CD4-positive, alpha-beta T cell treated with Interleukin-6 for 4 hours (primary cell): ENCODE measurements around the gene AGBL5.

ENCODE experiments used
- DNase-seq: peaks from one replicate; pipeline ENCODE4 v3.0.0-alpha.2; 2020; ENCODE audit warnings: mixed read lengths

Gene AGBL5

DNA sequence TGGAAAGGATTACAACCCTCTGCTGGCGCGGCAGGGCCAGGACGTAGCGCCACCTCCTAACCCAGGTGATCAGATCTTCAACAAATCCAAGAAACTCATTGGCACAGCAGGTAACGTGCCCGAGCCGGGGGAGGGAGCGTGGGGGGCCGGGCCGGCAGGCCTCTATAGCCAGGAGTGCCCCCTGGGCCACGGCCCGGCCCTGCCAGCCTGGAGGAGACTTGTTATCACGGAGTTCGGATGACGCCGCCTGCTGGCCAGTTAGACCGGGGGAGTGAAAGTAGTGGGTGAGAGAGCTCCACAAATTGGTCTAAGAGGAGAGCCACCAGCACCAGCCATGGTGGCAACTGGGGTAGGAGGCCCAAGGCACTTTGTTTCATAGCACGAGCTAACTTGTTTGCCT is 27.3 kb upstream of the AGBL5 start:
- no peak for DNase-seq

DNA sequence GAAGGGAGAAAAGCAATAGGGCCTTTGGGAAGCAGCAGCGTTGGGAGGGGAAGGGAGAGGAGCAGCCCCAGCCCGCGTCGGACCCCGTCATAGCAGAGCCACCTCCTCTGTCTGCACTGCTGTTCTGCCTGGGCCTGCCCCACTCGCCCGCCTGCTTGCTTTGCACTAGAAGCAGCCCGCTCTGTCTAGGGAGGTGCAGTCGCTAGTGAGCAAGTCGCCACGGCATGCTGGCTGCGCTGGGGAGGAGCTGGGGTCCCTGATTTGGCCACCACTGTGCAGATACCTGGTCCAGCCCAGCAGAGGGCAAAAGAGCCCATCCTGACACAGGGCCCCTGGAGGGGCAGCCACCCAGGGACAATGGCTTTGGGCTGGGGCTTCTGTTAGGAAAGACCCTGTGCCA is 26.7 kb upstream of the AGBL5 start:
- DNase-seq: no peak

DNA sequence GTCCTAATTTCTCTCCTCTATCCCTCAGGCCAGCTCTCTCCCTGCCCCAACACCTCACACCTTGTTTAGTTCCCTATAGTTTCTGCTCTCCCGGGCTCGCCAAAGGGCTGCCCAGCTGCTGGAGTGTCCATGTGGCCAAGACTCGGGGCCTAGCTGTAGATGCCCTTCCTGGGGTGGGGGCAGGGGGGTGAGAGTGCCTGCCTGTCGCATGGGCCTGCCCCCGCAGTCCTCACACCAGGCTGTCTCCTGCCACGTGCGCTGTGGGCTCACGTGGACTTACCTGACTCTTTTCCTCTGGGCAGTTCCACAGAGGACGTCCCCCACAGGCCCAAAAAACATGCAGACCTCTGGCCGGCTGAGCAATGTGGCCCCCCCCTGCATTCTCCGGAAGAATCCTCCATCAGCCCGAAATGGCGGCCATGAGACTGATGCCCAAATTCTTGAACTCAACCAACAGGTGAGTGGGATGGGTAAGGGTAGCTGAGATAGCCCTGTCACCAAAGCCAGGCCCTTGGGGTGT is 26.1 kb upstream of the AGBL5 start:
- DNase-seq: no peak

DNA sequence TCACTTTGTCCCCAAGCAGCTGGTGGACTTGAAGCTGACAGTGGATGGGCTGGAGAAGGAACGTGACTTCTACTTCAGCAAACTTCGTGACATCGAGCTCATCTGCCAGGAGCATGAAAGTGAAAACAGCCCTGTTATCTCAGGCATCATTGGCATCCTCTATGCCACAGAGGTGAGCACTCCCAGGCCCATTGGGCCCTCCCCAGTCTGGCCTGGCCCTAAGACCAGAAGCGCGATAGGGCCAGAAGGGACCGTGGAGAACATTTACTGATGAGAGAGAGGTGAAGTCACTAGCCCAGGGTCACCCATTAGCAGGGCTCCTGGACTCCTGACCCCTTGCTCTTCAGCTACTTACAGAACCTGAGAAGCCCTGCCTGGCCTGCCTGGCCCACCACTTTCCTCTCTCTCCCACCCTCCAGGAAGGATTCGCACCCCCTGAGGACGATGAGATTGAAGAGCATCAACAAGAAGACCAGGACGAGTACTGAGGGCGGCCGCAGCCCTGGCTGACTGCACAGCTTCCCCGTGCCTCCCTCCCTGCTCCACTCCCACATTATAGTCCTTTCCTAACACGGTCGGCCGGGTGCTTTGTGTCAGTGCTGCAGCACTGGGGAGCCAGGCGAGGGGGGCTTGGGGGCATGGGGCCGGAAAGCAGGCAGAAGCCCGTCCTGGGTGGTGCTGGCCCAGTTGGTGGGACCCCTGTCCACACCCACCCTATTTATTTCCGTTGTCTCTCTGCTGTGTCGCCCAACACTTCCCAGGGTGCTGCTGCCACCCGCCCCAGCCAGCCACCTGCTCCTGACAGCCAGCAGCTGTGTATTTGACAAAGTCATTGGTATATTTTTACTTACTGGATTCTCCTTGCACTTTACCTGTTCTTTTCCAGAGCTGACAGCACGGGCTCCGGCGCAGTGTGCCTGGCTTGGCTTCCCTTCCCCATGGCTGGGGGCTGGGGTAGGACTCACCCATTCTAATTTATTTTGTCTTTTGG is 25.3 kb upstream of the AGBL5 start:
- no peak for DNase-seq

DNA sequence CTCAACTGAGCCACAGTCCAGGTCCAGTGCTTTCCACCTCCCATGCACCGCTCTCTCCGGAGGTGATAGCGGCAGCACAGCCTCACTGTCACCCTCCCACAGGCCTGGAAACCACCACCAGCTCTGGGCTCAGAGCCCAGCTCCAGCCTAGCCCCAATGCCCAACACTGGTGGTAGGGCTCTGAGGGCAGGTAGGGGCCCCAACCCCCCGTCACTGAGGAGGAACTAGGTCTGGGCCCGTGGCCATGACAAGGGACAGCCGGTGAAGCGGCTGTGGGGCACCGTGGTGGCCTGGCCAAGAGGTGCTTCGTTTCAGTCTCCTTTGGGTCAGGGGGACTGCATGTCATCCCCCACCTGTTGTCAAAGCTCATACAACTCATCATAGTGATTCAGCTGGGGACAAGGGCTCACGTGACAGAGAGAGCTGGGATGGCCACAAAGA is 24.2 kb upstream of the AGBL5 start:
- DNase-seq: no peak

DNA sequence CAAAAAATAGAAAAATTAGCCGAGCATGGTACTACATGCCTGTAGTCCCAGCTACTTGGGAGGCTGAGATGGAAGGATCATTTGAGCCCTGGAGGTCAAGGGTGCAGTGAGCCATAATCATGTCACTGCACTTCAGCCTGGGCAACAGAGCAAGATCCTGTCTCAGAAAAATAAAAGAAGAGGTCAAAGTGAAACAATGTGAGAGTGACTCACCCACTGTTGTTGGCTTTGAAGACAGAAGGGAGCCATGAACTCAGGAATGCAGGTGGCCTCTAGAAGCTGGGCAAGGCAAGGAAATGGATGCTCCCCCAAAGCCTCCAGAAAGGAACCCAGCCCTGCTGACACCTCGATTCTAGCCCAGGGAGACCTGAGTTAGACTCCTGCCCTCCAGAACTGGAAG is 22.4 kb upstream of the AGBL5 start:
- DNase-seq: no peak

DNA sequence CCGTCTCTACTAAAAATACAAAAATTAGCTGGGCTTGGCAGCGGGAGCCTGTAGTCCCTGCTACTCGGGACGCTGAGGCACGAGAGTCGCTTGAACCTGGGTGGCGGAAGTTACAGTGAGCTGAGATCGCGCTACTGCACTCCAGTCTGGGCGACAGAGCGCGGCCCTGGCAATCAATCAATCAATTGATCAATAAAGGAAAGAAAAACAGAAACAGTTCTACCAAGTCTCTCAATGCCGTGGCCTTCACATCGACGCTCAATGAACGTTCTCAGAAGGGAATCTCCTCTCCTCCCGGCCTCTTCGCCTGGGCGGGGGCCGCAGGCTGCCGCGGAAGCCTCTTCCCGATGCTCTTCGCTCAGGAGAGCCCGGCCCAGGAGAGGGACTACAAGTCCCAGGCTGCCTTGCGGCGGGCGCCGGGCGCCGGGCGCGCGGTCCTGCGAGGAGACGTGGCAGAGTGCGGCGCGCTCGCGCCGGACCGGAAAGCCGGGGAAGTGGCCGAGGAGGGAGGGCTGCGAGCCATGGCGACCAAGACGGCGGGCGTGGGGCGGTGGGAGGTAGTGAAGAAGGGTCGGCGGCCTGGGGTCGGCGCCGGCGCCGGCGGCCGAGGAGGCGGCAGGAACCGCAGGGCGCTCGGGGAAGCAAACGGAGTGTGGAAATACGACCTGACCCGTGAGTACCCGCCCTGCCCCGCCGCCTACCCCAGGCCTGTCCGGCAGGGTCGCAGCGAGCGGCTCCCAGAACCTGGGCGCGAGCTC is 18.8 kb upstream of the AGBL5 start, which contains the start of gene TMEM214:
TSS of gene TMEM214 (plus strand) at position 471 of the 758 bp plus-strand sequence. CDS start at position 522, 51 bp downstream.
- peak; percentile 84 for DNase-seq

DNA sequence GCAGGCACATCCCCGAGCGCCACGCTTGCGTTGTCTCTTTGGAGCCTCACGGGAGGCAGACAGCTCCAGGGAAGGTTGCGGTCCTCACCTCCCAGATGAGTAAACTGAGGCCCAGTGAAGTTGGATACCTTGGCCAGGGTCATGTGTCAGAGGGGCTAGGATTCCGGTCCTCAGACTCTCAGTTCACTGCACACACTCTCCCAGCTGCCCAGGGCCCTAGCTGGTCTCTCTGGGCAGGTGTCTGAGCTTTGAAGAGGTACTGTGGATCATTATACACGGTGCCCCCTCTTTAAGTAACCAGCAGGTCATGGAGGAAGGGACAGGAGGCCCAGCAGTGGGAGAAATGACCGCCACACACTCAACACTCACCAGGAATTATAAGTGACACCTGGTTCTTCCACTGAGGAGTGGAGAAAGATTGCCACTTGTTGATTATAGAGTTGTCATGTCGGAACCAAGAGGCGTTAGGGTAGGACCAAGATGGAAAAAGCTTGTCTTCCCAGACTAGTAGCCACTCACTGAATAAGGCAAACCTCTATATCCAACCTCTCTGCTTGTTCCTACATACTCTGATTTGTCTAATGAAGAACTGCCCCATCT is 18.1 kb upstream of the AGBL5 start:
- no peak for DNase-seq

DNA sequence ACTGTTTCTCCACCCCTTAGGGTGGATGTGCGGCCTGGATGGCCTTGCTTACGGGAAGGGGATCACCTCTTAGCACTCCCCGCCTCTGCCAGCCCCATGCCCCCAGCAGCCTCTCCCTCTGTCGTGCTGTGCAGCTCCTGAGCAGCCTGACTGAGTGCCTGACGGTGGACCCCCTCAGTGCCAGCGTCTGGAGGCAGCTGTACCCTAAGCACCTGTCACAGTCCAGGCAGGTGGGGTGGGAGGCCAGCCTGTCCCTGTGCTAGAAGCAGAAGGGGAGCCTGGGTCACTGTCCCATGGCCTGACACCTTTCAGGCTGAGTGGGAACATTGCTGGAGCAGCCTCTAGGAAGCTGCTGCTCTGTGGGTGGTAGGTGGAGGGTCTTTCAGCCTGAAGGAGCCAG is 13.5 kb upstream of the AGBL5 start:
- no peak for DNase-seq

DNA sequence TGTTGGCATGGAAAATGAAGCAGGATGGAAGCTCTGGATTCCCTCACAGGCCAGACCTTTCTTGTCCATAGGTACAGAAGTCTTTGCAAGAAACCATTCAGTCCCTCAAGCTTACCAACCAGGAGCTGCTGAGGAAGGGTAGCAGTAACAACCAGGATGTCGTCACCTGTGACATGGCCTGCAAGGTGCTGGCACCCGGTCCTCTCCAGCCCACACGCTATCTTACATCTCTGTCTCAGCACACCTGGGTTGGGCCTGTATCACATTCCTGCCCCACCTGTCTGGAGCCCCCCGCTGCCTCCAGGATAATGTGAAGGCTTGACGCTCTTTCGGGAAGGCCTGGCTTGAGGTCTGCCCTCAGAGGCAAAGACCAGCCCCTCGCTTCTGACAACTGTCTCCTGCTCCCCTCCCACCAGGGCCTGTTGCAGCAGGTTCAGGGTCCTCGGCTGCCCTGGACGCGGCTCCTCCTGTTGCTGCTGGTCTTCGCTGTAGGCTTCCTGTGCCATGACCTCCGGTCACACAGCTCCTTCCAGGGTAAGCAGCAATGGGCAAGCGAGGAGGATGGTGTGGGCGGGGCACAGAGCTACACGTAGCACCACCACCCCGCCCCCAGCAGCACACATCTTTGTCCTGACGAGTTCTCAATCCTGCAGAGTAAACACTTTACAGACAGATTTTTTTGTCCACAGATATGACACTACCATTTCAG is 12.7 kb upstream of the AGBL5 start:
- DNase-seq: no peak

DNA sequence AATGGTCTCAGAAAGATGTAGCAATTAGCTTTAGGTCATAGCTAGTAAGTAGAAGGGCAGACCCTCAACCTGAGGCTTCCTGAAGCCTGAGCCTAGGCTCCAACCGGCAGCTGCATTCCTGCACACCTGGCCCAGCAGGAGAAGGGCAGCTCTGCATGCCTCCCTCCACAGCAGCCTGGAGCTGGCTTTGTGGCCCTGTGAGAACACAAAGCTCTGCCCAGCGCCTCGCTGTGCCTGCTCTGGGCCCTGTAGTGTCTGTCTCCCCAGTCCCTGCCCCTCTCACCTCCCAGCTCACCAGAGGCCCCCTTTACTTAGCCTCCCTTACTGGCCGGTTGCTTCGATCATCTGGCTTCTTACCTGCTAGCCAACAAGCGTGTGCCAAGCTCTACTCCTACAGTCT is 12.0 kb upstream of the AGBL5 start:
- DNase-seq: no peak

DNA sequence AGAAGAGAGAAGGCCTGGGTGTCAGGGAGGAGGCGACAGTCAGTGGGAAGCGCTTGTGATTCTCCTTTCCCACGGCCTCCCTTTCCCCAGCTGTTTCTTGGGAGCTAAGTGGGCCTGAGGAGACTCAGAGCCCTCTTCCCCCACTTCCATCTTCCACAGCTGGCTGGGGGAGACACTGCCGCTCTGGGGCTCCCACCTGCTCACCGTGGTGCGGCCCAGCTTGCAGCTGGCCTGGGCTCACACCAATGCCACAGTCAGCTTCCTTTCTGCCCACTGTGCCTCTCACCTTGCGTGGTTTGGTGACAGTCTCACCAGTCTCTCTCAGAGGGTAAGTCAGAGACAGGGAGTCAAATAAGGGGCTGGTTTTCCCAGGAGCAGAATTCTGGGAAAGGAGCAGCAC is 11.6 kb upstream of the AGBL5 start:
- no peak for DNase-seq

DNA sequence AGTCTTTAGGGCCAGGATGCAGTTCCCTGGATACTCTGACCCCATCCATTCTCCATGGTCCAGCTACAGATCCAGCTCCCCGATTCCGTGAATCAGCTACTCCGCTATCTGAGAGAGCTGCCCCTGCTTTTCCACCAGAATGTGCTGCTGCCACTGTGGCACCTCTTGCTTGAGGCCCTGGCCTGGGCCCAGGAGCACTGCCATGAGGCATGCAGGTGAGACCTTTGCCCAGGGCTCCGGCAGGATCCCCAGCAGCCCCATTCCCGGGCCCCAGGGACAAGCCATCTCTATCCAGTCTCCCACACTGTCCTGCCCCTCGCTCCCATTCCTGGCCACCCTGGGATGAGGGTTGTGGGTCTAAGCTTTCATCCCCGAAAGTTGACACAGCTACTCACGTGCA is 11.2 kb upstream of the AGBL5 start:
- DNase-seq: no peak

DNA sequence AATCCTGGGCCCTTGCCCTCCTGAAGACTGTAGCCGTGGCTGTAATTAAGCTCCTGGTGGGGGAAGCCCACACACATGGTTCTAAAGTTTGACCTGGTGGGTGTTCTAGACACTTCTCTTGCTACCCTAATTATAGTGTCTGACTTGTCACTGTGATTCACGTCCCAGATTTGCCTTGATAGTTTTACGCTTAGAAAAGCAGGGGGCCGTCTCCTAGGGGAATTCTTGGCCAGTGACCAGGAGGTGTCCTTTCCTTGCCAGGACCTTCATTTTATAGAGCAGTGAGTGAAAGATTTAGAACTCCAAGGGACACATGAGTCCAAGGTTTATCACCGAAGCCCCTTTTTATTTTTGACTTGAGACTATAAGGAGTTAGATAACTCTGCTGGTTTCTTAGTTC is 9.7 kb upstream of the AGBL5 start:
- DNase-seq: no peak

DNA sequence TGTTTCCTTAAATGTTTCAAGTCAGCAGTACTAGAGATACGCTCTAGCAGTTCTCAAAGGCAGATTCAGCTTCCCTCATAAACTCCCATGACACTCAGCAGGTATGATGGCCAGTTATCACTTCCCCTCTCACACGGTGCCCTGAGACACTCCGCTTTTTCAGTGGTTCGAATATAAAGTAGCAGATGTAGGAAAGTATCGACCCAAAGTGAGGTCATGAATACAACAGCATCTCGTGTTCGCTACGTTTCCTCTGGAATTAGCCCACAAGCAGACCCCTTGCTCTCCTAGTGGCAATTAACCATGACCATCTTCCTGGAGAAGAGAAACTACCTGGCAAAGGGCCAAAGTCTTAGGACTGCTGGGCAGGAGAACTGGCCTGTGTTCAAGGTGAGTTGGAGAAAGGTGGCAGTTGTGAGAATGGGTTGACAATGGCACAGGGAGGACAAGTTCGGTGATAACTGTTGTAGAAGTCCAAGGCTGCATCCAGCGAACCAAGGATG is 9.3 kb upstream of the AGBL5 start:
- DNase-seq: no peak

DNA sequence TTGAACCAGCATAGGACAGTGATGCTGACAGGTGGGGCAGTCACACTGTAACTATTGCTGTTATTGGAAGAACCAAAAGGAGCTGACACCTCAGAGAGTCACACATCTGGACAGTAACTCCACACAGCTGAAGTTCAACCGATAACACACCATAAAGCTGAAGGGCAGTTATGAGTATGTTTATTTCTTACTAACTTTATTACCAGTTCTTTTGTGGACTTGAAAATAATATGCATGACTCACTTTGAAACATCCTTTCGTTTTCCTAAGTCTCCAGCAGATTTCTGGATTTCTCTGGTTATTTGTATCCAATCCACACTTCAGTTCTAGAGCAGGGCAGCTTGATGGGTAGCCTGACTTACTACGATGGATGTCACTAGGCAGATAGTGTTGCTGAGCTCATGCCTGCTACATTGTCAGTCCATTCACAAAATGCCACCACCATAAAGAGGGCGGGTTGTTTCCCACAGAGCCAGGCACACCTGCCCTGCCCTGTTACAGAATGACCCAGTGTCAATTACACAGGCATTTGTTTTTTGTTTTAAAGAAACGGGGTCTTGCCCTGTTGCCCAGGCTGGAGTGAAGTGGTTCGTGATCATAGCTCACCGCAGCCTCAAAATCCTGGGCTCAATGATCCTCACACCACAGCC is 8.4 kb upstream of the AGBL5 start:
- no peak for DNase-seq

DNA sequence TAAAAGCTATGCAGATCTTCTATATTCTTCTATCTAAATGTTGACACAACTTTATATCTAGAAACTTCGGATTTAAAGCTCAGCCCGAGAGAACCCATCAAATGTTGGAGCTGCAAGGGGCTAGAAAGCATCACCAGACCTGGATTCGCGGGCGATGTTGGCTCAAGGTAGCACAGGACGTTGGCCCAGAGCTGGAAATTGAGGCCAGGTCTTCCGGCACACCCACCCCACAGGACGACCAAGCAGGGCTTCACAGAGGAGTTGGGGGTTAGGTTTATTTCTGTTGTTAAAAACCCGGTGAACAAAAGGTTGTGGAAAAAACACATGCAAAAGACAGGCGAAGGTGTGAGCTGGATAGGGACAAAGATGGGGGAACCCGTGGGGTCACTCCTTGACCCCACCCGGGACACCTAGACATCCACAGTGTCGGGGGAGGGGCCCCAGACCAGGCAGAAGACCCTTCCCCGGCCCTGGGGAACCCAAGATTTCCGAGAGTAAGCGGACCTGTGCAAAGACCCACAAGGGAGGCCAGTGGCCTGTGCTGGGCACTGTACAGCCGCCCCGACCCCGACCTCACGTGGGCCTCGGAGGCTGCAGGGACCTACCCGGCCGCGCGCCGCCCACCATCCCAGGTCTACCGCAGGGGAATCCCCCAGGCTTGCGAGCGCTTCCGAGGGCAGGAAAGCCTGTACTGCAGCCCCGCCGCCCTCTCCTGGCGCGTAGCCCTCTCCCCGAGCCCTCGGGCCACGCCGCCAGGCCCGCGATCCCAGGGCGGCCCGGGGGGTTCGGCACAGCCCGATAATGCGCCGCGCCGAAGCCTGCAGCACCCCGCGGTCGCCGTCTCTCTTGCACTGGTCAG is 1.8 kb upstream of the AGBL5 start:
- DNase-seq: peak; percentile 59

DNA sequence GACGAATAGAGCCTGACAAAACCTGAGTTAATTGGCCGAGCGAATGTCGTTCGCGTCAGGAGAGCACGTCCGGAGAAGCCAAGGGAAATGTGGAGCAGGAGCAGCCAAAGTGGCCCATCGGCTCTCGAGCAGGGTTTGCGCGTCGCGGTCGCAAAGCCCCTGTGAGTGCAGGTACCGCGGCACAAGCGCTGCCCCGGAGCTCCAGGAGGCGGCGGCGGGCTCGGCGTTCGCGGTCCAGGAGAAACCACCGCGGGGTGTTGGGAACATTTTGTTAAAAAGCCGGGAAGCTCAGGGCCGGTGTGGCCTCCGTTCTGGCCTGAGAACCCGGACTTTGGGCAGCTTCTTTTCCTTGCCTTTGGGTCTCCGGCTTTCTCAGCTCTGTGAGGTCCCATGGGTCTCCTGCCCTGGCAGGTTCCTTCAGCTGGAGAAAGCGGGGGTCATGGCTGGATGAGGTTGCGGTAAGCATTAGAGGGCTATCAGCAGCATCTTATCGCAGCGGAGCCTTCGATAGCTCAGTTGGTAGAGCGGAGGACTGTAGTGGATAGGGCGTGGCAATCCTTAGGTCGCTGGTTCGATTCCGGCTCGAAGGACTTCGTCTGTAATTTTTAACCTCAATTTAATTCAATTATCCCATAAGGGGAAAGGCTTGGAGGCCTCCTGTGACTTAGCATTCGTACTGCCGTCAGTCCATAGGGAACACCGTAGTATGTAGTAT is 1.0 kb upstream of the AGBL5 start:
- peak; percentile 86 for DNase-seq

DNA sequence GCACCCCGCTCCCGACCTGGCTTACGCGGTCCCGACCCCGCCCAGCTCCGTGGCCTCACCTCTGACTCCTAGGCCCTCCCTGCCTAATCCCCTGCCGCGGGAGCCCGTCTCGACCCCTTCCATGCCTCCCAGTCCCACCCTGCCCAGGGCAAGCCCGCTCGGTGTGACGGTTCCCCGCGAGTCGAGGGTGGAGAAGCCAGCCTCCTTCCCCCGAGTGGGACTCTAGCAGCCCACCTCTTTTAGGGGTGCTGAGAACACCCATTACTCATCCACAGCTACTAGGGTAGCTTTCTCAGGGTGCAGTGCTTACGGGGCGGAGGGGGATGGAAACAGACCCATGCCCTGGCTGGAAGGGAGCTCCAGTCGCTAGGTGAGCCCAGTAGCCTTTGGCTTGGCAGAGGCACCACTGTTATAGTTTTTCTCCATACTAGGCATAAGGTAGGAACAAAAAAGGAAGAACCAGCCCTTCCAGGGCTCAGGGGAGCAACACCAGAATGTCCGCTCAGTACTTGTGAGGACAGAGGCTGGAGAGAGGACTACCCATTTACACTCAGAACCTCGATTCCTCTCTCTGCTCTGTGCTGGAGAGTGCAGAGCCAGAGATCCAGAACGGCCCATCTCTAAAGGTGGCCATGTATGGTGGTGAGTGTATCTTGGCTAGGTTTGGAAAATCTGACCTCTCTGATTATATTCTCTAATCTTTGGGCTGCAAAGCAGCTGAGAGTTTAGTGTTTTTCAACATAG is 606 bp downstream of the AGBL5 start:
- no peak for DNase-seq
